TTC549 (cell line): ENCODE data around the gene ZNF672.
A peak's percentile ranks its signal among the peaks of the same experiment; 100 is the strongest.
"Not testable (repeated sequence)": the region's sequence is repeated elsewhere in the genome, so short reads cannot be mapped to it uniquely, and the experiment has no call there.

Experiments used
- FAIRE-seq: peaks from 2 replicates; lab custom pipeline; 2012; peaks lifted over from hg19 to GRCh38; lab: Jason Lieb, UNC

ZNF672 gene

GRCh38 chr1:248856176-248856575 is 18.2 kb downstream of the ZNF672 start:
- no peak for FAIRE-seq

- no peak for FAIRE-seq
These were observed 19.2 kb downstream of the ZNF672 start for GRCh38 chr1:248857201-248857600.

- FAIRE-seq, result no peak
These were observed 19.7 kb downstream of the ZNF672 start for GRCh38 chr1:248857749-248858095.

GRCh38 chr1:248858096-248858890 is 20.3 kb downstream of the ZNF672 start:
- FAIRE-seq, result no peak

GRCh38 chr1:248858891-248859889 is 21.2 kb downstream of the ZNF672 start, which contains the start of gene ZNF692:
Gene ZNF692 (minus strand): TSS chr1:248859085. CDS start chr1:248858309, 776 bp downstream.
- no peak for FAIRE-seq

DNA sequence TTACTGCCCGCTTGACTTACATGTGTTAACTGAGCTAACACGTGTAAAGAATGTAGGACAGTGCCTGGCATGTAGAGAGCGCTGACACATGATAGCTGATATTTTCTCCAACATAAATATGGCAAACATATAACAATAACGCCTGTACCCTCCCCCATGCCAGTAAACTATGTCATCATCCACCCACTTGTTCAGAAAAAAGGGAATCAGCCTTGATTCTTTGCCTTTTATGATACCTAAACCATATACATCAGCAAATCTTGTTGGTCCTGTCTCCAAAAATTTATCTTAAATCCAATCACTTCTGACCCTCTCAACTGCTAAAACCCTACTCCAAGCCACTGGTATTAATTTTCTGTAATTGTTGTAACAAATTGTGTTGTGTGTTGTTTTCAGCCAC is 22.0 kb downstream of the ZNF672 start:
- no peak for FAIRE-seq

- no peak for FAIRE-seq
These were observed 23.6 kb downstream of the ZNF672 start for GRCh38 chr1:248861616-248862015.

DNA sequence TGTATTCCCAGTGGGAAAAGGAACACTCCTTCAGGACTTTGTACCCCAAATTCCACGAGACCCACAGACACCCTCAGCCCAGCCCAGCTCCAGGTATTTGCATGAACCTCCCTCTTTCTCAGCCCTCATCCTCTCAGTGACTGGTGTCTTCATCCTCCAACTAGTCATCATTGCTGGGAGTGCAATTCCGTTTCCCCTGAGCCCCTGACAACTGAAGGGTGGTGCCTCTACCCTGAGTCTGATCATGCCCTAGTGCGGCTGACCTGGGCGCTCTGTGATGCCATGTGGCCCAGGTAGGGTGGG is 24.6 kb downstream of the ZNF672 start:
- FAIRE-seq, result no peak

GRCh38 chr1:248862998-248863881 is 25.2 kb downstream of the ZNF672 start:
- no peak for FAIRE-seq

DNA sequence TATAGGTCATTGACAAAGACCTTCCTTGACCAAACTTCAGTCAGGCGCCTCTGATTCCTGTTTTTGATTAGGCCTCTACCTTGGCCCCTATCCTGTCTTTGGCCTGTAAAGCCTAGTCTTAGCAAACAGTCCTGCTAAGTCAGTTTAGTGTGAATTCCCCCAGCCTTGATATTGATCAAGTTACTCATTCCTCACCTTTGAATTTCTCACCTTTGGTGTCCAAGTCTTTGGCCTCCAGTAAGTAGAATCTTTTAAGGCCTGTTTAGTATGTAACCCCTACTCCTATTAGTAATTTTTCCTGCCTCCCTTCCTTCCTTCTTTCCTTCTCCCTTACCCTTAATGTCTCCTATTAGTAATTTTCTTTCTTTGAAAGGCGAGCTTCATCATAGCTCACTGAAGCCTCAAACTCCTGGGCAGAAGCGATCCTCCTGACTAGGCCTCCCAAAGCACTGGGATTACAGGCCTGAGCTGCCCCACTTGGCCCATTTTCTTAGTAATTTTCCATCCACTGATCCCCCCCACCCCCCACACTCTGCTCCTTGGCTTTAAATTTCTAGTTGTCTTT is 33.9 kb downstream of the ZNF672 start:
- no peak for FAIRE-seq

DNA sequence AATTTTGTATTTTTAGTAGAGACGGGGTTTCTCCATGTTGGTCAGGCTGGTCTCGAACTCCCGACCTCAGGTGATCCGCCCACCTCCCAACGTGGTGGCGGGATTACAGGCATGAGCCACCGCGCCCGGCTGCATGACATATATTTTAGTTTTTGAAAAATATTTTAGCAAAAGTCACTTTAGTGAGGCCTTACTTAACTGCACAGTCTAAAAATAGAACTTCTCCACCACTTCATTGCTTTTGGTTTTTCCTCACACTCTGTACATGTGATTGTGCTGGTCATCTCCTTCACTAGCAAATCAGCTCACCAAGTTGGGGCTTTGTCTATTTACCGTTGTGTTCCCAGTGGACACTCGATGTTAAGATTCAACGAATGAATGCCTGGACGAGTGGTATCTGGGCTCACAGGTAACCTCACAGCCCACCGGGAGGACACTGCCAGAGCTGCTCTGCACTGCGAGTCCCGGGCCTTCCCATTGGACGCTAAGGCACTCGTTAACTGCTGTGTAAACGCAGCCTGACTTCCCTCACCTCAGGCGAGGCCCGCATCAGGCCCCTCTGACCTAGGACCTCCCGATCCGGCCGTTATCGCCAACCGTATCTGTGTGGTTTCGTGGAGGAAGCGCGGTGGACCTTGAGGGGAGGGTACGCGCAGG is 34.9 kb downstream of the ZNF672 start:
- FAIRE-seq, result peak; percentile 13

DNA sequence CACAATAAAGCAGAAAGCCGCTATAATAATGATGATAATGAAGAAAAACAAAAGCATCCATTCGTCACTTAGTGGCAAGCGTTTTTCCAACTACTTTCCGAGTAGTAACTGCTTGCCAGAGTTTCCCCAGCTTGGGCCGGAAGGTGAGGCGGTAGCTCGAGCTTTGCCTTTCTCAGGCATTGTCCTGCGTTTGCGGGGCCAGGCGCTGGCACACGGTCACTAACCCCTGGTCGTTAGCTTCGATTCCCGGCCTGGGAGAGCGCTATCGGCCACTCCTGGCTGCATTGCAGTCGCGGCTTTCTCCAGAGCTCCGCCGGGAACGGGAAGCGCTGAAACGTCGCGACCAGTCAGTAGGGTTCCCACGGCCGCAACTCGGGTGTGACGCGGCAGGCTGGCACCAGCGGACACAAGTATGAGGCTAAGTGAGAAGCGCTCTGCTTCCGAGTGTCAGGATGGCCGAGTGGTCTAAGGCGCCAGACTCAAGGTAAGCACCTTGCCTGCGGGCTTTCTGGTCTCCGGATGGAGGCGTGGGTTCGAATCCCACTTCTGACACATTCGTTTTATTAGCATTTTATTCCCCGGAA is 35.5 kb downstream of the ZNF672 start:
- FAIRE-seq, result no peak

GRCh38 chr1:248873993-248874533 is 36.0 kb downstream of the ZNF672 start:
- peak; percentile 95 for FAIRE-seq

DNA sequence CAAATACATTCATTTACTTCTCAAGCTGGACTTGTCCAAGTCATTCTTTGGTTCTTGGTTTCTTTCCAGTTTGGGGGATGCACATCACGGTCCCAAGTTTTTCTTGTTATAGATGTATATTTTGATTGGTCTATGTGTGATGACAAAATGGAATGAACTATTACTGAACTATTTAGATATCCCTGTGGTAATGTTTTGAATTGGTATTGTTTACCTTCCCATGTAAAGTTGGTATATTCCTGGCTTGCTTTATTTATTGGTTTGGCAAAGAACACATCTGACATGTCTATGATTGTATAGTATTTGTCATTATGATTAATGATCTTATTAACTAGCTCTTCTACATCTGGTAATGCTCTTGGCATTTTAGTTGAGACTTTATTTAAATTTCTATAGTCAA is 43.2 kb downstream of the ZNF672 start:
- FAIRE-seq, result peak; percentile 11

DNA sequence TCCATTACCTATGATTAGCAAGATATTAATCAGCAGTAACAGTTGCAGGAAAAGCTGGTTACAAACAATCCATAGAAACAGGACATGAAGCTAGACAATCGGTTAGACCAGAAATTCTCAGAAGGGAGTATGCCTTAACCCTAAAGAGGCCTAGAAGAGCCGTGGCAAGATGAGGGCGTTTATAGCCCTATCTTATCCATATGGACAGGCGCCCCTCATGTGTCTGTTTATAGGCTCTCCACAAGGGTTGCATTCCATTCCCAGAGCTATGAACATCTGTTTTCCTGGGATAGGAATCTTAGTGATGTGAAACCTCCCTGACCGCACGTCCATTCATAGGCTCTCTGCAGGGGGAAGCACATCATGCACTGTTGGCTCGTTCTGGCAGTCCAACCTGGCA is 44.4 kb downstream of the ZNF672 start:
- not testable (repeated sequence) for FAIRE-seq

DNA sequence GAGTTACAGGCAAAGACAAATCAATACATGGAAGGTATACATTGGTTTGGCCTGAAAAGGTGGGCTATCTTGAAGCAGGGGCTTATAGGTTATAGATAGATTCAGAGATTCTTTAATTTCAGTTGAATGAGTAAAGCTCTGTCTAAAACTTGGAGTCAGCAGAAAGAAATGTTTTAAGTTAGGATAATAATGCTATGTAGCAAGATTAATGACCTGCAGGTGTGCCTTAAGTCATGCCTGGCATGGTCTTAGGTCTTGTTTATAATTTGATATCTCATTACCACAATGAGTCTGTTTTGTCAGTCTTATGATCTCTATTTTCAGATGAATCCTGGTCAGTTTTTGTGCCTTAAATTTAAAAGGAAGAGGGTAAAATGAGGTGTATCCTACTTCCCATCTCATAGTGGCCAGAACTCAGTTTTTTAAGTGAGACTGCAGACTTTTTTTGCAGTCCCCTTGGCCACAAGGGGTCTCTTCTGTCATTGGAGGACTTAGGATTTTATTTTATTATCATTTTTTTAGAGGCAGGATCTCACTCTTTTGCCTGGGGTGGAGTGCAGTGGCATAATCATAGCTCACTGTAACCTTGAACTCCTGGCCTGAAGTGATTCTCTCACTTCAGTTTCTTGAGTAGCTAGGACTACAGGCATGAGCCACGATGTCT is 46.7 kb downstream of the ZNF672 start:
- no peak for FAIRE-seq

DNA sequence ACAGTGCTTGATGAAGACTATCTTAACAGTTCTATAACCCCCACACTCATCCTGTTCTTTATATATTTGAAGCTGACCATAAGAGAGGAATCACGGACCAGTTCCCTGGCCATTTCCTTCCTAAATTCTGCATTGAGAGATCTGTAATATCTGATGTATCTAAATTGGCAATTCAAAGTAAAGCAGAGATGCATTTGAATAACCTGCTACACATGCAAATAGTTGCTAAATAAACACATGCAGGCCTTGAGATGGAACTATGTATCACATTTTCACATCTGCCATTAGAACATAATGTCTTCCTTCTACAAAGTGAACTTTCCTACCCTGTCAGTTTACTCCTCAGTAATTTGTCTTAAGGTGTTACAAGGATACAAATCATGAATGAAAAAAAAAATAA is 47.6 kb downstream of the ZNF672 start:
- no peak for FAIRE-seq

GRCh38 chr1:248886237-248886895 is 48.3 kb downstream of the ZNF672 start:
- no peak for FAIRE-seq

GRCh38 chr1:248889914-248890243 is 51.9 kb downstream of the ZNF672 start:
- not testable (repeated sequence) for FAIRE-seq
